Fibroblast of villous mesenchyme (primary cell): ENCODE measurements around the gene MUC22. TPM values are rescaled to one million over a fixed set of nuclear protein-coding genes. Genes with fewer than 3 reads are reported as not detected.

ENCODE experiments used
- DNase-seq: peaks from one replicate; pipeline ENCODE4 v3.0.0-alpha.2; 2010; ENCODE audit warnings: low read depth
- H3K4me3 ChIP-seq: 2 replicates; pipeline ENCODE4 v1.5.1; 2011; ENCODE audit warnings: low read depth, mild to moderate bottlenecking, low read length
- CTCF ChIP-seq: IDR thresholded peaks from 2 replicates; pipeline ENCODE4 v1.5.1; 2012; ENCODE audit warnings: low read depth, mild to moderate bottlenecking, low read length; ENCODE audit not compliant: insufficient read depth
- total RNA-seq: library from RNA; depleted of rRNA; stranded (reverse); fragments of >200 nt; gene quantifications from 2 replicates; pipeline ENCODE4 v1.2.3, GENCODE V29; 2012

The MUC22 gene
- total RNA-seq, 1 donor, result not detected

GRCh38 chr6:31037169-31037568, 26.9 kb downstream of the MUC22 start:
- no peak for TF ChIP-seq CTCF
- DNase-seq, result no peak
- no peak overlapping the region for H3K4me3 ChIP-seq

GRCh38 chr6:31037682-31038081, 27.4 kb downstream of the MUC22 start:
- TF ChIP-seq CTCF, result no peak
- H3K4me3 ChIP-seq, result no peak overlapping the region
- DNase-seq, result peak; percentile 4

GRCh38 chr6:31038559-31038958, 28.3 kb downstream of the MUC22 start:
- no peak overlapping the region for H3K4me3 ChIP-seq
- TF ChIP-seq CTCF, result no peak
- DNase-seq, result no peak

- H3K4me3 ChIP-seq, result no peak overlapping the region
- DNase-seq, result no peak
- TF ChIP-seq CTCF, result no peak
These were observed 30.5 kb downstream of the MUC22 start for GRCh38 chr6:31040801-31041200.

GRCh38 chr6:31041372-31041974, 31.2 kb downstream of the MUC22 start:
- H3K4me3 ChIP-seq, result no peak overlapping the region
- DNase-seq, result no peak
- TF ChIP-seq CTCF, result no peak

GRCh38 chr6:31042806-31043205, 32.5 kb downstream of the MUC22 start:
- no peak overlapping the region for H3K4me3 ChIP-seq
- peak; percentile 57 for DNase-seq
- peak; percentile 71 for TF ChIP-seq CTCF

- TF ChIP-seq CTCF, result no peak
These were observed 37.8 kb downstream of the MUC22 start for GRCh38 chr6:31048099-31048498.

More at GRCh38 chr6:31048099-31048498, 37.8 kb downstream of the MUC22 start:
- no peak overlapping the region for H3K4me3 ChIP-seq
- no peak for DNase-seq
